AG04449 (cell line): Measurements from ENCODE around the gene ARHGAP10.

ENCODE experiments used
- CTCF ChIA-PET: fragments of 350-600 bp; formaldehyde crosslinking; extraction: SDS; loops from one replicate; lab custom pipeline; 2021; ENCODE audit warnings: antibody characterized with exemption; lab: Yijun Ruan, JAX
- POLR2A ChIA-PET: fragments of 400-600, 350-600 bp; formaldehyde crosslinking; extraction: SDS; loops from one replicate; lab custom pipeline; 2020; ENCODE audit warnings: antibody characterized with exemption, inconsistent platforms; lab: Yijun Ruan, JAX
- DNase-seq: peaks from one replicate; pipeline ENCODE4 v3.0.0-alpha.2; 2010; ENCODE audit warnings: low read depth, low spot score
- H3K4me3 ChIP-seq: 2 replicates; pipeline ENCODE4 v1.5.1; 2011; ENCODE audit warnings: low read depth, mild to moderate bottlenecking, control low read depth, low read length
- CTCF ChIP-seq: IDR thresholded peaks from one replicate; pipeline ENCODE4 v1.5.1; 2011; ENCODE audit warnings: mild to moderate bottlenecking, moderate library complexity, low read length, control low read depth, inconsistent platforms; ENCODE audit not compliant: insufficient read depth; ENCODE audit errors: missing control alignments

ARHGAP10 gene

GRCh38 chr4:148091896-148092295 is 360.0 kb downstream of the ARHGAP10 start:
- H3K4me3 ChIP-seq, result no peak overlapping the region
- DNase-seq, result no peak
- POLR2A ChIA-PET, result no interaction called here
- TF ChIP-seq CTCF, result no peak
- CTCF ChIA-PET, result no interaction called here

GRCh38 chr4:148092316-148093014 is 360.6 kb downstream of the ARHGAP10 start:
- no peak overlapping the region for H3K4me3 ChIP-seq
- POLR2A ChIA-PET, result no interaction called here
- CTCF ChIA-PET, result no interaction called here
- no peak for DNase-seq
- no peak for TF ChIP-seq CTCF

- CTCF ChIA-PET, result no interaction called here
- H3K4me3 ChIP-seq, result no peak overlapping the region
- POLR2A ChIA-PET, result no interaction called here
- no peak for DNase-seq
- no peak for TF ChIP-seq CTCF
Observed at GRCh38 chr4:148093065-148093464, 361.2 kb downstream of the ARHGAP10 start.

- H3K4me3 ChIP-seq, result no peak overlapping the region
- no peak for TF ChIP-seq CTCF
- ChIA-PET POLR2A (no interaction called here), CTCF (no interaction called here)
- no peak for DNase-seq
Observed at GRCh38 chr4:148094149-148094548, 362.3 kb downstream of the ARHGAP10 start.

GRCh38 chr4:148095346-148095923 is 363.5 kb downstream of the ARHGAP10 start:
- no peak for TF ChIP-seq CTCF
- DNase-seq, result no peak
- POLR2A ChIA-PET, result no interaction called here
- H3K4me3 ChIP-seq, result no peak overlapping the region
- CTCF ChIA-PET, result no interaction called here

GRCh38 chr4:148097801-148098200 is 365.9 kb downstream of the ARHGAP10 start:
- H3K4me3 ChIP-seq, result no peak overlapping the region
- ChIA-PET CTCF (no interaction called here), POLR2A (no interaction called here)
- TF ChIP-seq CTCF, result no peak
- DNase-seq, result no peak
